ENCODE results near the gene HCAR2.
A peak's percentile ranks its signal among the peaks of the same experiment; 100 is the strongest.

Gene HCAR2

DNA sequence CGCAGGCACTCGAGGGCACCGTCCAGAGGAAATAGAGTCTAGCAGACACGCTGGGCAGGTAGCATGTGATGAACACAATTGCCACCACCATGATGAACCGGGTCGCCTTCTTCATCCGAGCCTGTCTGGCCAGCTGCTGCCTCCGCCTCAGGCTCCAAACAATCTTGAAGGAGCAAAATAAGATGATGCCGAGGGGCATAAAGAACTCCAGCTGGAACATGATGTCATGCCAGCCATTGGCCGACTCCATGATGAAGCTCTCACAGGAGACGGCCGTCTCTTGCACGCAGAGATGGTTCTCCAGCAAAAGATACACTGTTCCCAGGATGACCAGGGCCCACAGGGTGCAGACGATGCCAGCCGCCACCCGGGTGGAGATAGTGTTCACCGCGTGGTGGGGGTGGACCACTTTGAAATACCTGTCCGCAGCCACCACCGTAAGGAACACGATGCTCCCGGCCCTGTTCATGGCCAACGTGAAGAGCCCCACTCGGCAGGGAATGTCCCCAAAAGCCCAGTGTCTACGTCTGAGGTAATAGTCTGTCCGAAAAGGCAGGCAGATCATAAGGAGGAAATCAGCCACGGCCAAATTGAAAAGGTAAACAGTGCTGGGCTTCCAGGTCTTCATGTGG lies 26.5 kb upstream of the HCAR2 start:
- Histone ChIP-seq H3K4me3 (ENCODE audit: low read length in 2 of 2) (peak overlapping the region in 1 of 2 donors; percentile 22), H3K9ac (ENCODE audit: low read depth, low read length, poor library complexity) (no peak overlapping the region), H2AFZ (ENCODE audit: low read length) (peak overlapping the region; percentile 69), H3K27ac (replicated peaks; ENCODE audit: low read length) (no peak overlapping the region), H3K36me3 (replicated peaks in 1 of 2; ENCODE audit: control insufficient read depth in 2 of 2, insufficient read depth in 2 of 2, low read length in 2 of 2) (no peaks in the 10 kb centered on the region), H3K9me3 (replicated peaks in 1 of 2; ENCODE audit: control insufficient read depth in 2 of 2, insufficient read depth in 1 of 2, low read depth in 1 of 2, low read length in 2 of 2) (peaks cover 0 to 2% of the 10 kb centered on the region in 2 donors), H2BK120ac (ENCODE audit: low read depth, low read length) (no peak overlapping the region), H3K23ac (ENCODE audit: low read depth, low read length, poor library complexity) (no peak overlapping the region), H3K14ac (ENCODE audit: low read length) (no peak overlapping the region), H2BK5ac (ENCODE audit: low read length) (peak overlapping the region; percentile 77), H2BK12ac (ENCODE audit: low read length) (peak overlapping the region; percentile 97), H4K91ac (ENCODE audit: low read depth, low read length, poor library complexity) (no peak overlapping the region), H3K4me2 (ENCODE audit: insufficient read depth, low read length, poor library complexity, severe bottlenecking) (no peak overlapping the region), H3K27me3 (ENCODE audit: control insufficient read depth in 3 of 3, insufficient read depth in 3 of 3, low read depth in 1 of 3, low read length in 3 of 3) (no peaks in the 10 kb centered on the region), H2AK5ac (ENCODE audit: low read depth, low read length) (peak overlapping the region; percentile 47), H2BK15ac (ENCODE audit: low read length) (peak overlapping the region; percentile 65), H4K8ac (ENCODE audit: low read depth, low read length) (no peak overlapping the region), H3K79me1 (ENCODE audit: low read depth, low read length) (no peaks in the 10 kb centered on the region), H3K4me1 (ENCODE audit: control insufficient read depth in 2 of 2, insufficient read depth in 1 of 2, low read depth in 1 of 2, low read length in 2 of 2) (peaks cover 0 to 2% of the 10 kb centered on the region in 2 donors), H3K4ac (ENCODE audit: low read length) (no peak overlapping the region), H3K18ac (ENCODE audit: low read length) (peak overlapping the region; percentile 51)
- no peak for DNase-seq (ENCODE audit: low spot score)
- WGBS, 2 donors (ENCODE audit: extremely low coverage in 2 of 2, insufficient read length in 2 of 2, insufficient replicate concordance in 1 of 2): no CpG with 5 or more reads among the region's 27 CpGs

- Histone ChIP-seq H3K9me3 (replicated peaks in 1 of 2; ENCODE audit: control insufficient read depth in 2 of 2, insufficient read depth in 1 of 2, low read depth in 1 of 2, low read length in 2 of 2) (no peaks in the 10 kb centered on the region), H3K23ac (ENCODE audit: low read depth, low read length, poor library complexity) (no peak overlapping the region), H2BK5ac (ENCODE audit: low read length) (no peak overlapping the region), H2BK120ac (ENCODE audit: low read depth, low read length) (no peak overlapping the region), H3K27me3 (ENCODE audit: control insufficient read depth in 3 of 3, insufficient read depth in 3 of 3, low read depth in 1 of 3, low read length in 3 of 3) (no peaks in the 10 kb centered on the region), H3K14ac (ENCODE audit: low read length) (no peak overlapping the region), H2AK5ac (ENCODE audit: low read depth, low read length) (no peak overlapping the region), H3K79me1 (ENCODE audit: low read depth, low read length) (no peaks in the 10 kb centered on the region), H2AFZ (ENCODE audit: low read length) (no peak overlapping the region), H3K36me3 (replicated peaks in 1 of 2; ENCODE audit: control insufficient read depth in 2 of 2, insufficient read depth in 2 of 2, low read length in 2 of 2) (no peaks in the 10 kb centered on the region), H2BK12ac (ENCODE audit: low read length) (no peak overlapping the region), H2BK15ac (ENCODE audit: low read length) (no peak overlapping the region), H3K9ac (ENCODE audit: low read depth, low read length, poor library complexity) (no peak overlapping the region), H3K4me1 (ENCODE audit: control insufficient read depth in 2 of 2, insufficient read depth in 1 of 2, low read depth in 1 of 2, low read length in 2 of 2) (no peaks in the 10 kb centered on the region), H3K18ac (ENCODE audit: low read length) (no peak overlapping the region), H4K91ac (ENCODE audit: low read depth, low read length, poor library complexity) (no peak overlapping the region), H3K4me2 (ENCODE audit: insufficient read depth, low read length, poor library complexity, severe bottlenecking) (no peak overlapping the region), H3K4ac (ENCODE audit: low read length) (no peak overlapping the region), H3K4me3 (ENCODE audit: low read length in 2 of 2) (no peak overlapping the region), H4K8ac (ENCODE audit: low read depth, low read length) (no peak overlapping the region), H3K27ac (replicated peaks; ENCODE audit: low read length) (no peak overlapping the region)
- no CpG with 5 or more reads among the region's 5 CpGs for WGBS, 2 donors (ENCODE audit: extremely low coverage in 2 of 2, insufficient read length in 2 of 2, insufficient replicate concordance in 1 of 2)
- DNase-seq (ENCODE audit: low spot score): no peak
Observed at GRCh38 chr12:122726080-122726558, 23.0 kb upstream of the HCAR2 start.

GRCh38 chr12:122725452-122726079 lies 22.4 kb upstream of the HCAR2 start:
- Histone ChIP-seq H3K79me1 (ENCODE audit: low read depth, low read length) (no peaks in the 10 kb centered on the region), H4K91ac (ENCODE audit: low read depth, low read length, poor library complexity) (no peak overlapping the region), H2BK12ac (ENCODE audit: low read length) (no peak overlapping the region), H3K4me1 (ENCODE audit: control insufficient read depth in 2 of 2, insufficient read depth in 1 of 2, low read depth in 1 of 2, low read length in 2 of 2) (no peaks in the 10 kb centered on the region), H3K4me3 (ENCODE audit: low read length in 2 of 2) (no peak overlapping the region), H3K4me2 (ENCODE audit: insufficient read depth, low read length, poor library complexity, severe bottlenecking) (no peak overlapping the region), H3K9me3 (replicated peaks in 1 of 2; ENCODE audit: control insufficient read depth in 2 of 2, insufficient read depth in 1 of 2, low read depth in 1 of 2, low read length in 2 of 2) (no peaks in the 10 kb centered on the region), H3K36me3 (replicated peaks in 1 of 2; ENCODE audit: control insufficient read depth in 2 of 2, insufficient read depth in 2 of 2, low read length in 2 of 2) (no peaks in the 10 kb centered on the region), H3K9ac (ENCODE audit: low read depth, low read length, poor library complexity) (no peak overlapping the region), H2BK5ac (ENCODE audit: low read length) (no peak overlapping the region), H3K23ac (ENCODE audit: low read depth, low read length, poor library complexity) (no peak overlapping the region), H2BK120ac (ENCODE audit: low read depth, low read length) (no peak overlapping the region), H4K8ac (ENCODE audit: low read depth, low read length) (no peak overlapping the region), H3K4ac (ENCODE audit: low read length) (no peak overlapping the region), H3K27ac (replicated peaks; ENCODE audit: low read length) (no peak overlapping the region), H2AFZ (ENCODE audit: low read length) (no peak overlapping the region), H3K18ac (ENCODE audit: low read length) (no peak overlapping the region), H3K14ac (ENCODE audit: low read length) (no peak overlapping the region), H3K27me3 (ENCODE audit: control insufficient read depth in 3 of 3, insufficient read depth in 3 of 3, low read depth in 1 of 3, low read length in 3 of 3) (no peaks in the 10 kb centered on the region), H2AK5ac (ENCODE audit: low read depth, low read length) (no peak overlapping the region), H2BK15ac (ENCODE audit: low read length) (no peak overlapping the region)
- DNase-seq (ENCODE audit: low spot score): no peak
- WGBS, 2 donors (ENCODE audit: extremely low coverage in 2 of 2, insufficient read length in 2 of 2, insufficient replicate concordance in 1 of 2): no CpG with 5 or more reads among the region's 6 CpGs

GRCh38 chr12:122724641-122725243 lies 21.6 kb upstream of the HCAR2 start:
- Histone ChIP-seq H3K4me1 (ENCODE audit: control insufficient read depth in 2 of 2, insufficient read depth in 1 of 2, low read depth in 1 of 2, low read length in 2 of 2) (no peaks in the 10 kb centered on the region), H3K4me2 (ENCODE audit: insufficient read depth, low read length, poor library complexity, severe bottlenecking) (no peak overlapping the region), H3K9me3 (replicated peaks in 1 of 2; ENCODE audit: control insufficient read depth in 2 of 2, insufficient read depth in 1 of 2, low read depth in 1 of 2, low read length in 2 of 2) (no peaks in the 10 kb centered on the region), H2AK5ac (ENCODE audit: low read depth, low read length) (no peak overlapping the region), H2BK120ac (ENCODE audit: low read depth, low read length) (no peak overlapping the region), H3K14ac (ENCODE audit: low read length) (no peak overlapping the region), H4K91ac (ENCODE audit: low read depth, low read length, poor library complexity) (no peak overlapping the region), H3K4ac (ENCODE audit: low read length) (no peak overlapping the region), H3K18ac (ENCODE audit: low read length) (no peak overlapping the region), H3K27ac (replicated peaks; ENCODE audit: low read length) (no peak overlapping the region), H2BK15ac (ENCODE audit: low read length) (no peak overlapping the region), H3K9ac (ENCODE audit: low read depth, low read length, poor library complexity) (no peak overlapping the region), H3K79me1 (ENCODE audit: low read depth, low read length) (no peaks in the 10 kb centered on the region), H2AFZ (ENCODE audit: low read length) (no peak overlapping the region), H3K4me3 (ENCODE audit: low read length in 2 of 2) (no peak overlapping the region), H2BK5ac (ENCODE audit: low read length) (no peak overlapping the region), H3K27me3 (ENCODE audit: control insufficient read depth in 3 of 3, insufficient read depth in 3 of 3, low read depth in 1 of 3, low read length in 3 of 3) (no peaks in the 10 kb centered on the region), H4K8ac (ENCODE audit: low read depth, low read length) (no peak overlapping the region), H3K36me3 (replicated peaks in 1 of 2; ENCODE audit: control insufficient read depth in 2 of 2, insufficient read depth in 2 of 2, low read length in 2 of 2) (no peaks in the 10 kb centered on the region), H3K23ac (ENCODE audit: low read depth, low read length, poor library complexity) (no peak overlapping the region), H2BK12ac (ENCODE audit: low read length) (no peak overlapping the region)
- DNase-seq (ENCODE audit: low spot score): no peak
- WGBS, 2 donors (ENCODE audit: extremely low coverage in 2 of 2, insufficient read length in 2 of 2, insufficient replicate concordance in 1 of 2): no CpG with 5 or more reads among the region's 12 CpGs
